ENCODE measurements around the gene CAPZB.

The CAPZB gene

DNA sequence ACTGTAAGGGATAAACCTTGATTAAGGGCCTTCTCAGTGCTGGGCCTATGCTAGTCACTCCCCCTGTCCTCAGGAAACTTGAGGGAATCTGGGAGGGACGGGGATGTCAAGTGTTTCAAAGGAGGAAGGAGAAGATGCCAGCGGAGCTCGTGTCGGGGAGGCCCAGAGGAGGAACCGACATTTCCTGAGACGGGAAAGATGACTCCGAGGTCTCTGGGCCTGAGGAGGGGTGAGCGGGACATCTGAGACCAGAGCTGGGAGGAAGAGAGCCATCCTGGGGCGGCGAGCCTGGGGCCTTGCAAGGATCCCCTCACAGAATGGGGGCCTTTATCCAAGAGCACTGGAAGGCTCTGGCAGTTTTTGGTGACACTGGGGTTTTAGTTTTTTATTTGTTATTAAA, 162.9 kb downstream of the CAPZB start:
- H3K27ac ChIP-seq: no peak overlapping the region
- TF ChIP-seq, protein P1, sequence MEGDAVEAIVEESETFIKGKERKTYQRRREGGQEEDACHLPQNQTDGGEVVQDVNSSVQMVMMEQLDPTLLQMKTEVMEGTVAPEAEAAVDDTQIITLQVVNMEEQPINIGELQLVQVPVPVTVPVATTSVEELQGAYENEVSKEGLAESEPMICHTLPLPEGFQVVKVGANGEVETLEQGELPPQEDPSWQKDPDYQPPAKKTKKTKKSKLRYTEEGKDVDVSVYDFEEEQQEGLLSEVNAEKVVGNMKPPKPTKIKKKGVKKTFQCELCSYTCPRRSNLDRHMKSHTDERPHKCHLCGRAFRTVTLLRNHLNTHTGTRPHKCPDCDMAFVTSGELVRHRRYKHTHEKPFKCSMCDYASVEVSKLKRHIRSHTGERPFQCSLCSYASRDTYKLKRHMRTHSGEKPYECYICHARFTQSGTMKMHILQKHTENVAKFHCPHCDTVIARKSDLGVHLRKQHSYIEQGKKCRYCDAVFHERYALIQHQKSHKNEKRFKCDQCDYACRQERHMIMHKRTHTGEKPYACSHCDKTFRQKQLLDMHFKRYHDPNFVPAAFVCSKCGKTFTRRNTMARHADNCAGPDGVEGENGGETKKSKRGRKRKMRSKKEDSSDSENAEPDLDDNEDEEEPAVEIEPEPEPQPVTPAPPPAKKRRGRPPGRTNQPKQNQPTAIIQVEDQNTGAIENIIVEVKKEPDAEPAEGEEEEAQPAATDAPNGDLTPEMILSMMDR (conservative IDR thresholded peaks at IDR 0.05): no peak
- TF ChIP-seq ZFX (IDR thresholded peaks at IDR 0.05): no peak

GRCh38 chr1:19321071-19321470, 164.3 kb downstream of the CAPZB start:
- no peak overlapping the region for H3K27ac ChIP-seq
- no peak for TF ChIP-seq ZFX (IDR thresholded peaks at IDR 0.05)
- TF ChIP-seq, protein P1 (conservative IDR thresholded peaks at IDR 0.05): no peak

DNA sequence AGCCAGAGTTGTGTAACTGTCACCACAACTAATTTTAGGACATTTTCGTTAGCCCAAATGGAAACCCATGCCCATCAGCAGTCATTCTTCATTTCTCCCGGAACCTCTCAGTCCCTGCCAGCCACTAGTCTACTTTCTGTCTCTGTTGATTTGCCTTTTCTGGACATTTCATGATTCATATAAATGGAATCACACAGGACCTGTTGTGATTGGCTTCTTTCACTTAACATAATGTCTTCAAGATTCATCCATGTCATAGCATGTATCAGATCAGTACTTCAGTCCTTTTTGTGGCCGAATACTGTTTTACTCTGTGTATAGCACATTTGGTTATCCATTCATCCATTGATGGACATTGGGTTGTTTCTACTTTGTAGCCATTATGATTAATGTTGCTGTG, 166.1 kb downstream of the CAPZB start:
- no peak overlapping the region for H3K27ac ChIP-seq
- TF ChIP-seq, protein P1 (conservative IDR thresholded peaks at IDR 0.05): no peak
- no peak for TF ChIP-seq ZFX (IDR thresholded peaks at IDR 0.05)

- TF ChIP-seq, protein P1 (conservative IDR thresholded peaks at IDR 0.05): no peak
- no peak for TF ChIP-seq ZFX (IDR thresholded peaks at IDR 0.05)
- H3K27ac ChIP-seq: no peak overlapping the region
Measured at GRCh38 chr1:19317126-19317910, 168.0 kb downstream of the CAPZB start.

DNA sequence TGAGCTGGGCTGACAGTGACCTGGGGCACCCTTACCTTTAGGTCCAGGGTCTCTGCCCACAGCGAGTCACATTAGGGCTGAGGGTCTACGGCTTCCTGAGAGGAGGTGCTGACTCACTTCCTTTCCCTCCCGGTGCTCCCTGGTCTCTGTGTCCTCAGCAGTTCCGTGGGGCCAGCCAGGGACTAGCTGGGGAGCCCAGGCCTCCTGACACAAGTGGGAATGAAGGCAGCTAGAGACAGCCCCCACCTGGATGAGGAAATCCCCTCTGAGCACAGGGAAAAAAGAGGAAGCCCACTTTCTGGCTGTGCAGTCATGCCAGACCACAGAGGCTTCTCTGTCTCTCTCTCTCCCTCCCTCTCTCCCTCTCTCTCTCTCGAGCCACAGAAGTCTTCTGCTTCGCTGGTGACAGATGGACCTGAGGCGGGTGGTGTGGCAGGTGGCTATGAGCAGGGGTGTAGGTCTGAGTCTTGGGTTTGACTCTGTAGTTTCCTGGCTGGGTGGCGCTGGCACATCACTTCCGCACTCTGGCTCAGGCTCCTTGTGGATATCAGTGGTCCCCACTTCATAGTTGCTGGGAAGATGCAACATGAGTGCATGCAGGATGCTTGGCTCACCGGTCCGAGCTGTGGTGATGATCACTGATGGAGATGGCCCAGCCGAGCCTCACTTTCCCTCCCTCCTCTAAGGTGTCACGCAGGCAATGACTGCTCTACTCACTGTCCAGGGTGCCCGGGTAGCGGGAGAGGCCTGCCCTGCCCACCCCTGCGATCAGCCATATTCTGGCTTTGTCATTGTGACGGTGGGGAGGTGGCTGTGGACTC, 169.8 kb downstream of the CAPZB start:
- H3K27ac ChIP-seq: no peak overlapping the region

GRCh38 chr1:19313961-19314882, 171.1 kb downstream of the CAPZB start:
- TF ChIP-seq, protein P1 (conservative IDR thresholded peaks at IDR 0.05): no peak
- TF ChIP-seq ZFX (IDR thresholded peaks at IDR 0.05): no peak
- no peak overlapping the region for H3K27ac ChIP-seq

More for the DNA sequence above, 169.8 kb downstream of the CAPZB start:
- TF ChIP-seq ZFX (IDR thresholded peaks at IDR 0.05): no peak
- TF ChIP-seq, protein P1 (conservative IDR thresholded peaks at IDR 0.05): no peak
